Activated T-cell treated with anti-CD3 and anti-CD28 coated beads for 24 hours (primary cell): ENCODE measurements around the gene LRSAM1.

Source experiments
- DNase-seq: peaks from one replicate; pipeline ENCODE4 v3.0.0-alpha.2; 2020; ENCODE audit warnings: low read depth

LRSAM1 gene

DNA sequence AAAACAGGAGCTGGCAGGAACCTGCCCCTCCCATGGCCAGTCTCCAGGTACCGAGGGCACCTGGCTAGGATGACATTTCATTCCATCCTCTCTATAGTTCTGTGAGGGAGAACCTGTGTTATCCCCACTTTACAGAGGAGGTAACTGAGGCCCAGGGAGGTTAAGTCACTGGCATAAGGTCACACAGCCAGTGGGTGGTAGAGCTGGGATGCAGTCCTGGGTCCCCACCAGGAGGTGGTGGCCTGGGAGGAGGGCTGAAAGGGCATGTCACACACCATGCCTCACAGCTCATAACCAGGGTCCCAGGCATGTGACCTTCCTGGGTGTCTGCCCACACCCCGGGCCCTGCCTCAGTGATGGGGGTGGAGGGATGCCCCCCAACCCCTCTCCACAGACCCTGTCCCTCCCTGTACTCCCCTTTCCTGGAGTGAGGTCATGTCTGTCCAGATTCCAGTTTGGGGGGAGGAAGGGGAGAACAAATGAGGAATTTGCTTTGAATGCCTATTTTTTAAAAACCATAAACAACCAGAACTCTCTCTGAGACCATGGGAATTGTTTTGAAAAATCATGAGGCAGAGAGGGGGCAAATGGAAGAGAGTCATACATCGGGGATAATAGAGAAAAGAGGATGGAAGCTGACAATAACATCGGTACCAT, 83.1 kb downstream of the LRSAM1 start:
- no peak for DNase-seq

DNA sequence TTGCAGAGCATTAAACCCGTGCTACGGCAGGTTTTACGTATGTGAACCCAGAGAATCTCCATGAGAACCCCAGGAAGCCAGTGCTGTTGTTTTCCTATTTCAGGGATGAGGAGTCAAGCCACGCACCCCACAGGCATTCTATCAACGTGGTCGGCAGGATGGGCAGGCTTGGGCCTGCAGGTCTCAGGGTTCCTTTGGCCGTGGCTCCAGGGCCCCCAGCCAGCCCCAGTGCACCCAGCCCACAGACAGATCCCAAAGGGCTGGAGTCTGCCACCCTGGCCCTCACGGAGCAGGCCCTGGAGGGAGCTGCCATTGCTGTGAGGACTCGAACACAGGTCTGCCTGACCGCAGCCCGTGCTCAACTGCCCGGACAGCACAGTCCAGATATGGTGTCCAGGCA, 83.6 kb downstream of the LRSAM1 start:
- no peak for DNase-seq

DNA sequence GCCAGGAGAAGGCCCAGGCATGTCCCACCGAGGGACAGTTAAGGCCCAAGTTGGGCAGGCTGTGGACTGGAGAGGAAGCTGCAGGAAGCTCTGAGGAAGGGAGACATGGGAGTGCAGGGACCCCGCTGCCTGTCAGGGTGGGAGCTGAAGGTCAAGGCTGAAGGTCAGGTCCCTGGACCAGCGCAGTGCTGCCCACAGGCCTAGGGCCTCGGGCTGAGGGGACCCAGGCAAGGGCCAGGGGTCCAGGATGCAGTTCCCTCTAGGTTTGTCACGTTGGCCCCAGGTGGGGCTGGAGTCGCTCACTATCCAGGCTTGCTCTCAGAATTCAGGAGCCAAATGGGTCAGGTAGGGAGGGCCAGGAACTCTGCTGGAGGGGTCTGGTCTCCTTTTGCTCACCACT, 84.1 kb downstream of the LRSAM1 start:
- no peak for DNase-seq

DNA sequence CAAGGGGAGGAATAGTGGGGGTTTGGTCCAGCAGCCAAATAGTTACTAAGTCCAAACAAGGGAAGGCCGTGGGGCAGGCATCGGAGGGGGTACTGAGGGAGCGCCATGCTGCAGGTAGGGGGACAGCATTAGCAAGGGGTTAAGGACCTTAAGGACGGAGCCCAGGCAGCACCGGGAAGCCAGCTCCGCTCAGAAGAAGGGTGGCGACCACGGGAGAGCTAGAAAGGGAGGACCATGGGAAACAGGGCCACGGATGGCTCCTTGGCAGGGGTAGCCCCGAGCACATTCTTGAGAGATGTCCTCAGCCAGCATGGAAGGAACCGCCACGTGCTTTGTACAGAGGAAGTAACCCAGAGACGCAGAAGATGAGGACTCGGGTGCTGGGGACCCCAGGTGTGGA, 84.5 kb downstream of the LRSAM1 start:
- no peak for DNase-seq

DNA sequence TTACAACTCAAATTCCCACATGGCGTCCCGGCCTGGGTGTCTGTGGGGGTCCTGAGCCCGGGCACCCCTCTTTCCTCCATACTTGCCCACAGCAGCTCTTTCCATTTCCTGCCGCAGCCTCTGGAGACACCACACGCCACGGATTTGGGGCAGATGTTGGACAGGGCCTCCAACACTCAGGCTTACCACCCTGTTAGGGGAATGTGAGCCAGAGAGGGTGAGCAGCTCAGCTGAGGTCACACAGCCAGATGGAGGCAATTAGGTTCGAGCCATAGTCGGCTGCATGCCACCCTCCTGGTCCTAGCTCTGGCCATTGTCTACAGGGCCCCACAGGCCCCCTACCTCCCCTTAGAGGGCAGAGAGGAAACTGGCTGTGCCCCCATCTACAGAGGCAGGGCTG, 85.2 kb downstream of the LRSAM1 start:
- no peak for DNase-seq

DNA sequence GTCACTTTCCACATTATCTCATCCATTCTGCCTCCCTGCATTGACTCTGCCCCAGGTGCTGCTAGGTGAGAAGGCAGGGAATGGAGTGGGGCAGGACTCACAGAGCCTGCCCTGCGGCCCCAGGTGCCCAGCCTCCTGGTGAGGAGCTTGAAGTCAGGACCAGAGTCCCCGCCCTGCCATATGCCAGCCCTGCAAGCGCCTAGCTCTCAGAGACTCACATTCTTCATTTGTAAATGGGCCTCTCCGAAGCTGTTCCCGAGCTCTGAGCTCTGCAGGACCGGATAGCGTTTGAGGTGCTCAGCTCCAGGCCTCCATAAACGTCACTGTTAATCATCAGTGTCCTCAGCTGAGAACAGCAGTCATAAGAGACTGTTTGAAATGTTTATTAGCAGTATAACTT, 85.7 kb downstream of the LRSAM1 start:
- no peak for DNase-seq

DNA sequence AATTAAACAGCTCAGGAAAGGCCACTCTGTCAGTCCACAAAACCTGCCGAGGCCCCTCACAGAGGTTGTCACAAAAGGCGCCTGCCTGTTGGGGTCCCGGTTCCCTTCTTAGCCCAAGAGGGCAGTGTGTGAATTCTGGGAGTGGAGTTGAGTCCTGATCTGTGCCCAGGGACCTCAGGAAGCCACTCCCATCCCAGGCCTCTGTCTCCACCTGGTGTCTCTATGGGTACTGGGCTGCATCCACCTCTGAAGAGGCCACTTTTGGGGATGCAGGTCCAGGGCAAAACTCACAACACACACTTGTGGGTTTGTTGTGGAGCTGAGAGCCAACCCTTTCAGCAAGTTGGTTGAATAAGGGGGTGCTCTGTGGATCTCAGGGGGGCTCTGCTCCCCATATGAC, 86.5 kb downstream of the LRSAM1 start:
- no peak for DNase-seq

DNA sequence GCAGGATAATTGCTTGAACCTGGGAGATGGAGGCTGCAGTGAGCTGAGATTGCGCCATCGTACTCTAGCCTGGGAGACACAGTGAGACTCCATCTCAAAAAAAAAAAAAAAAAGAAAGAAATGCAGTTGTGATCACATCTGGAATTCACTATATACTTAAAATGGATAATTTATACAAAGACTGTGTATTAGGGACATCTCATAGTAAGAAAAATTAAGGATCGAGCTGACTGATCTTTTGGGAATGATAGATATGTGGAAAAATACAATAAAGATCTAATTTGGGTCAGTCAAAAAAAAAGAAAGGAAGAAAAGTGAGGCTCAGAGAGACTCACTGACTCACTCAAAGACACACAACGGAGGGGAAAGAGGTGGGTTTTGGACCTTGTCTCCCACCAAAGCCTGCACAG, 87.5 kb downstream of the LRSAM1 start:
- no peak for DNase-seq

DNA sequence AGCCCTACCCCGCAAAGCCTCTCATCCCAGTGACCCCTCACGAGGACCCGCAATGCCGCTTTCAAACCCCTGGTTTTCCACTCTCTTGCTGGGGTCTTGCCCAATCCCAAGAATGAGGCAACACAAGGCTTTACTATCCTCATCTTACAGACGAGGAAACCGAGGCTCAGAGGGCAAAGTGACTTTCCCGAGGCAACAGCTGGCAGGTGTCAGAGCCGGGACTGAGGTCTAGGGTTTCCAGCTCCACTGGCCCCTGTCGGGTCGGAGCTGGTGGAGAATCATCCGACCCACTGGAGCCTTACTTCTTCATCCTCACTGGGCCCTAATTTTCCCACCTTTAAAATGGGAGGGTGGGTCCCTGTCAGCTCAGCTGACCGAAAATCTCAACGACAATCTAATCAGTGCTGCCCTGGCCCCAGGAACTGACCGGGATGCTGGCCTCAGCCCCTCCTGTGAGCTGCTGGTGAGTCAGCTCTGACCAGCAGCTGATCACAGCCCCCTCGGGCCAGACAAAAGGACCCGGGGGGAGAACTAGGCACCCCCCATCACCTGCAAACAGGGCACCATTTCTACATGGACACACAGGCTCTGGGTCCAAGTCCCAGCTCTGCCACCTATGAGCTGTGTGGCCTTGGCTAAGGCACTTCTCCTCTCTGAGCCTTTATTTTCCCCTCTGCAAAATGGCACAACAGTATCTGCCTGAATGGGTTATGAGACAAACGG, 88.1 kb downstream of the LRSAM1 start:
- no peak for DNase-seq

DNA sequence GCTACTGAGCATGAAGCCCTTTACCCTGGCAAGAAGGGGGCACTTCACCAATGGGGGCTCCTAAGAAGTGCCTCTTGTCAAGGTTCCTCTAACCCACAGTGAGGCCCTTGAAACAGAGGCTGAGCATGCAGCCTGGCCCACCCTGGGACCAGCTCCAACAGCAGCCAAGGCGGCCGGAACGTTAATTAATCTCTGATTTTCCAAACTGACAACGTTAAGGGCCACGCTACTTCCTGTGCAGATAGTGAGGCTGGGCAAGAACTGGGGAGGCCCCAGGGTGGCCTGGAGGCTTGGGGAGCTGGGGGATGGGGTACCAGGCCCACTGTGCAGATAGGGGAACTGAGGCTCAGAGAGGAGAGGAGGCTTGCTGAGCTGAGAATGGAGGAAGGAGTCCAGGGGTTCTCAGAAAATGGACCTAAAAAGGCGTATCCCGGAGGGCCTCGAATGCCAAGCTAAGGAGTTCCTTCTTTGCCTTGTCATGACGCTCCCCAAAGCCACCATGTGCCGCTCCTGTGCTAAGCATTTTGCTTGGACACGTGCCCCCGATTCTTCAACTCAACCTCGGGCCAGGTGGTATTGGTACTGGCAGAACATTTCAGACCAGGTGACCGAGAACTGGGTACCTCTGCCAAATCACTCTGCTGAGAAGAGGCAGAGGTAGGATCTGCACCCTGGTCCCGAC, 88.8 kb downstream of the LRSAM1 start:
- DNase-seq: no peak

DNA sequence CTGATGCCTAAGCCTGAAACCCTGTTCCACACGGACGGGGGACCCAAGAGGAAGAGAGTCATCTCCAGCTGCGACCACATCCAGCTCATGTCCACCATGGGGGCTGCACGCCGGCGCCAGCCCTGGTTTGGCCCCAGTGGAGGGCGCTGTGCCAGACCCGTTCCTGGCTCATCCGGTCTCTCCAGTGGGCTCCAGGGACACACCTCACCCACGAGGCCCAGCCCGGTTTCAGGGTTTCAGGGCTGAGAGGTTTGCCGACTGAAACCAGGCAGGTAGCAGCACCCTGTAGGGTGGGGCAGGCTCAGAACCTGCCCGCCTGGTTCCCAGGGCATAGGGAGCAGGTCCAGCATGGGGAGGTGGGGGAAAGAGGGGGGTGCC, 89.3 kb downstream of the LRSAM1 start:
- DNase-seq: no peak

DNA sequence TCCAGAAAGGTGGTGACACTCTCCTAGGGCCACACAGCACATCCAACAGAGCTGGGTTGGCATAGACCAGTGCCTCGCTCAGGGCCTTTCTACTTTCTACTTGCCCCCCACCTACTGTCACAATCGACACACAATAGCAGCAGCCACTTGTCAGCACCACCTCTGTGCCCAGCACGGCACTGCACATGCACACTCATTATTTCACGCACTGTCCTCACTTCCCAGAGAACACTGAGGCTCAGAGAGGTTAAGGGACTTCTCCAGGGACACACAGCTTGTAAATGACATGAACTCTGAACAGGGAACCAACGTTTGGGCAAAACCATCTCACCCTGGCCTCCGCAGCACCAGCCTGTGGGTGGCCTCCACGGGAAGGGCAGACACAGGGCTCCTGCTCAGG, 89.9 kb downstream of the LRSAM1 start:
- no peak for DNase-seq

DNA sequence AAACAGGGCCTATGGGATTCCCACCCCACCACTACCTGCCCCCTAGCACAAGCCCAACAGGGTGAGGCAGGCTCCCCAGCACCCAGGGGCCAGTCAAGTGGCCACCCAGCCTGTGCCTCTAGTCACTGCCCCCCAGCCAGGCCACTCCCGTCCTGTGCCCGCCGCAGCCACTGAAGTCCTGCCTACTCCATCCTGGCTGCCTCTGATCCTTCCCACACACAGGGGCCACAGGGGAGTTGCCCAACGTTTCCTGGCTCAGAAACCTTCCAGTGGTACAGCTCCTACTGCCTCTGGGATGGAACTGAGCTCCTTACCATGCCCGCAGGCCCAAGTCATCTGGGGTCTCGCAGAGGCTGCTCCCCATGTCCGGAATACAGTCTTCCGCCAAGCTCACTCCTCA, 90.6 kb downstream of the LRSAM1 start:
- no peak for DNase-seq

DNA sequence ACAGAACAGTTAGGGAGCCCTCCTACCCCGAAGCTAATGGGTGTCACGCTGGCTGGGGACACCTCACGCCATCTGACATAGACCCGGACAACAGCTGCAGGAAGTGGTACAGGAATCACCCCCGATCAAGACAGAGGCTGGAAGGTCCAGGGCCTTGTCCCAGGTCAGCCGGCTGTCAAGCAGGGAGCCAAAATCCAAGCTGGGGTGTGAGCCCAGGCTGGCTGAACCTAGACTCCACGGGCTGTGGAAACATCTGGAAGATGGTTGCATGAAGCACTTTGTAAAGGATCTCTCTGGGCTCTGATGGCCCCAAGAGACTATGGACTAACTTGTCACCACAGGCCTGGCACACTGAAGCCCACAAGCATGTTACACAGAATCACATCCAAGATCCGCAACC, 91.9 kb downstream of the LRSAM1 start:
- DNase-seq: no peak

DNA sequence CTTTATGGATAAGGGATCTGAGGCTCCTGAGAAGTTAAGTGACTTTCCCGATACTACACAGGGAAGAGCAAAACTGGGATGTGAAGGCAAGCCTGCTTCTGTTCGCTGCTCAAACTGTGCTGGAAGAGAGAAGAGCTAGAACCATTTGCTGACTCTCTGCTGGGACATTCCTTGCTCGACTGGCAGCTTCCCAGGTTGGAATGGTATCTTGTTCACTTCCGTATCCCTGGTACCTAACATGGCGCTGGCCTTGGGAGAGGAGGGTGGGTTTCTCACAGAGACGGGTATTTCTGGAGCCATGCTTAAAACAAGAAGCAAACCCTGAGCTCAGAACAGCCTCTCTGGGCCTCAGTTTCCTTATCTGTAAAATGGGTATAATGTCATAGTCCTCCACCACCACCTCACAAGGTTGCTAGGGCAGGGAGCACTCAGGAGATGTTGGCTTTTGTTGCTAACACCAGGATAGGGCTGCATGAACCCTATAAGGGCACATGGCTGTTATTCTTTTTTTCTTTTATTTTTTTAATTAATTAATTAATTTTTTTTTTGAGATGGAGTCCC, 92.7 kb downstream of the LRSAM1 start:
- no peak for DNase-seq

DNA sequence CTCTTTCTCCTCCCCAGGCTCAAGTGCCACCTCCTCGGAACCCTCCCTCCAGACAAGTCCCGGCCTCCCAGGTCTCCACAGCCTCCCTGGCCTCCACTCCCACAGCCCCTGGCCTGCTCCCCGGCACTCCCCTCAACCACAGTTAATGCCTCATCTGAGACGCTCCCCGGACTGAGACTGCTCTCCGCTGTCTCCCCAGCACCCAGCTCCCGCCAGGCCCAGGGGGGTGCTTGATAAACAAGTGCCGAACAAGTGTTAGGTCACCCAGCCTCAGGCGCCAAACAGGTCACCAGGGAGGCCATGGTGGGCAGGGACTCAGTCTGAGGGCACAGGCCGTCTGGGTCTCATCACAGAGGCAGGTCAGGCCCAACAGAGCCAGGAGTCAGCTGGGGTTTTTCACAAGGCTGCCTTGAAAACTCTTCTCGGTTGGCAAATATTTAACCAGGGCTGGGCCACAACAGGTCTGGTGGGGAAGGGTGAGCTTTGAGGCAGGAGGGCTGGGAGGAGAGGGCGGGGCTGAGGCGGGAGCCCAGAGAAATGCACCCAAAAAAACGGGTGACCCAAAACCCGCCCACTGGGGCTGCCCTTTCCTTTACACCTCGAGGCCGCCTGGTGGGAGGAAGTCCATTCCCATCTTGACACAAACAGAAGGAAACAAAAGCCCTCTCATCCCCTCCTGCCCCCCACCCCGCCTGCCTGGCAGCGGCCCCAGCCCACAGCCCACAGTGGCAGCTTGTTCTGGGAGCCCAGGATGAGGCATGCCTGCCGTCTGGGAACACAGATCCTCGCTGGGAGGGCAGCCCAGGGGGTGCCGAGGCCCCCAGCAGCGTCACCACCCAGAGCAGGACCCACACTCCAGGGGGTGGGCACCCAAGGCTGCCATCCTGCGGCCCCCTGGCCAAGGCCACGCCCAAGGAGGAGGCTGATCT, 94.2 kb downstream of the LRSAM1 start:
- DNase-seq: no peak

DNA sequence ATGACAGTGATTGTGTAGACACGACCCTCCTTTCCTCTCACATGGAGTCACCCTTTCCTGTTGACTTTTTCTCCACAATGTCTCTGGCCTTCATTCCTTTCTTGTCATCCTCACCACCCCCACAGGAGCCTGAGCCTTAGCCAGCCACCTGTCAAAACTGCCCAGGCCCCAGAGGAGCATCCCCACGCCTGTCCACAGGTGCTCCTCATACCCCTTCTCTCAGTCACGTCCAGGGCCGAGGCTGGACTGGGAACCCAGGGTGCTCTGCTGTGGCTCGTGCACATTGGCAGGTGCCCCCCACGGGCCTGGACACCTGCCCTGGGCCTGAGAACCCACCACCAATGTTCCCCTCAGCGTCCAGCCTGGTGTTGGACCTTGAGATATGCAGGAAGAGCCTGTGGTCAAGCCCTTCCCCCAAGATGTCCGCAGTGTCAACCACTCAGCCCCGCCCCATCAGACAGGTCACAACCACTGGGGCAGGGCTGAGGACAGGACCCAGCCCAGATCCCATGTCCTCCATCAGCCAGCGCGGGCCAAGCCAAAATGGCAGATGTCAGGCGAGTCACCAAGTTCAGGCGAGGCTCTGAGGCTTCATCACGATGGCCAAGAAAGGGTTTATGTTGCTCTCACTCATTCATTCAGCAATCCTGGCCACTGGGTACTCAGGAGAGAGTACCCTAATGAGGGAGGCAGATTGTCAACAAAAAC, 95.0 kb downstream of the LRSAM1 start:
- DNase-seq: no peak

DNA sequence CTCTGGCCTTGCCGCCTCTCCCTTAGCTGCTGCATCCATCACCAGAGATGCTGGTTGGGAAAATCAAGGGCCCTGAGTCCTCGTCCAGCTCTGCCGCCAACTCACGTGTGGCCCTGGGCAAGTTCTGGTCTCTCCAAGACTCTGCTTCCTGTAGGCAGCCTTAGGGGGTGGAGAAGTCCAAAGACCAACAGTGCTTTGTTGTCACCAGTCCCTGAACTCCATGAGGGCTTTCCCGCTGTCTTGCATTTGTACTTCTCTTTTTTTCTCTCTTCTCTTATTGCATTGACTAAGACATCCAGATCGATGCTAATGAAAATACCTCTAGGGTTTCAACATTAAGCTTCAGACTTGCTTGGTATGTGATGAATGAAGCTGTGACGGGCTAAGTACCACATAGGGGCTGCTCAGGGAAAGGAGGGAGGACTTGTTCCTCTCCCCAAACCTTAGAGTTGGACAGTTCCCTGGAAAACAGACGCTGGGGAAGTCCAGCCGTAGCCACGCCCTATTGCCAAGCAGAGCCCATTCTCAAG, 97.1 kb downstream of the LRSAM1 start:
- DNase-seq: no peak

DNA sequence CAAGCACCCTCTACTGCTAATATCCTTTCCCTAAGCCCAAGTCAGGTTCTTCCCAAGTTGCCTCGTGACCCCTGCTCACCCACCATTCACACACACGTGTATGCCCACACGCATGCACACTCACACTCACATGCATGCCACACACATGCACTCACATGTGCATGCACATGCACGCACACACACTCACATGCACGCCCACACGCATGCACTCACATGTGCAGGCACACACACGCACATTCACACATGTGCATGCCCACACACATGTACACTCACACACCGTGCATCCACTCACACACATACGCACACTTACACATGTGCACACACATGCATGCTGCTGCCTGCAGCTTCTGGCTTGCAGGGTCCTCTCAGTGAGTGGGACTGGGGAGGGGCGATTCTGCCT, 97.9 kb downstream of the LRSAM1 start:
- DNase-seq: no peak

DNA sequence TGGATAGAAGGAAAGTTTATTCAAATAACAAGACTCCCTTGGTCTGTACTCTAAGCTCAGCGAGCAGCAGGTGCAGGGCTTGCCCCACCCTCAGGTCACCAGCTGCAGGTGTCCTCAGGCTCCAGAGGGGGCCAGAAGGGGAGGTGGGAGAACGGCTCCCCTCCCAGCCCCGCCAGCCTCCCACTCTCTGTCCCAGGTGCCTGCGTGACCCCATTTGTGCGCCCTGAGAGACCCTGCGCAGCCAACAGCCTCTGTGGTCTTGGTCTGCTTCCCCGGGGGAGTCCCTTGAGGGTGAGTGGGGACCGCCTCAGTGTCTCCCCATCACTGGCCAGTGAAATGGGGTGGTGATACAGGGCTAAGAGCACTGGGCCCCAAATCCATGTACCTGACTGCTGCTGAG, 98.4 kb downstream of the LRSAM1 start:
- no peak for DNase-seq

DNA sequence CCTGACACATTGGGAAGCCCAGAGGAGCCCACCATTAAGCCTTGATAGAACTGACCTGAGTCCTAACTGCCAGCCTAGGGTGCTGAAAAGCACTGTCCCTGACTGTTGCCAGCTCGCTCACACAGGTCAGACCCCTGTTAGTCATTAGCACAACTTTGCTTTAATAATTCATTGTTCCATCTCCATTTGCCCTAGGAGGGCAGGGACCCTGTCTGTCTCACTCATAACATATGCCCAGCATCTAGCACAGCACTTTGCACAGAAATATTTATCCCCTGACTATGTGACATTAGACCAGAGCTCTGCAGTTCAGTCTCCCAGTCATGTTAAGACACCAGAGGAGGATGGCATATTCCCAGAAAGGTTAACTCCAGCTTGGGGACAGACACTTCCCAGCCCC, 99.0 kb downstream of the LRSAM1 start:
- no peak for DNase-seq
